GM19395 (cell line): ENCODE measurements around the gene PTPRC.

ENCODE experiments used
- ATAC-seq: cut with Tn5 transposase; IDR thresholded peaks from one replicate; pipeline ENCODE4 v1.9.1; 2021; ENCODE audit warnings: mild to moderate bottlenecking, moderate library complexity; ENCODE audit not compliant: unreplicated experiment

PTPRC gene

DNA sequence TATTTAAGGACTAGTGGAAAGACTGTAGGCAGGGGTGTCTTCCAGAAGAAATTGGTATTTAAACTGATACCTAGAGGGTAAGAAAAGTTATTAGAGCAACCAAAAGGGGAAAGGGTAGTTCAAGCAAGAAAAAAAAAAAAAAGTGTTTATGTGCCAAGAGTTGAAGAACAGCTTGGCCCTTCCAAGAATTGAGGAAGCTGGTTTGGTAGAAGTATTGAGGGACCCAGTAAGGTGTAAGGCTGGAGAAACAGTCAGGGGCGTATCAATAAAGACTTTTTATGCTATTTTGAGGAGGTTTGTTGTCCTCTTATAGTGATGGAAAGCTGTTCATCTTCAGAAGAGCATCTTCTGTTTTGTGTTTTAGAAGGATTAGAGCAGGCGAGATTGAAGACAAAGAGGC lies 108.3 kb downstream of the PTPRC start:
- no peak for ATAC-seq

DNA sequence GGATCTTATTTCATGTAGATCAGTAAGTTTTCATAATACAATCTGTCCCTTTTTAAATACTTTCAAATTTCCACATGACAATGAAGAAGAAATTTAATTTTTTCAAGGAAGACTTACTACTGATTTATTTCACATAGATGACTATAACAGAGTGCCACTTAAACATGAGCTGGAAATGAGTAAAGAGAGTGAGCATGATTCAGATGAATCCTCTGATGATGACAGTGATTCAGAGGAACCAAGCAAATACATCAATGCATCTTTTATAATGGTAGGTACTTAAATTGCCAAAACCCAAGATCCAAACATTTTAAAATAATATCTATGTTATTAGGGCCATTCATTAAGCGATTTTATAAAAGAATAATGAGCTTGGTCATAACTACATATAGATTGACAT lies 110.4 kb downstream of the PTPRC start:
- no peak for ATAC-seq

DNA sequence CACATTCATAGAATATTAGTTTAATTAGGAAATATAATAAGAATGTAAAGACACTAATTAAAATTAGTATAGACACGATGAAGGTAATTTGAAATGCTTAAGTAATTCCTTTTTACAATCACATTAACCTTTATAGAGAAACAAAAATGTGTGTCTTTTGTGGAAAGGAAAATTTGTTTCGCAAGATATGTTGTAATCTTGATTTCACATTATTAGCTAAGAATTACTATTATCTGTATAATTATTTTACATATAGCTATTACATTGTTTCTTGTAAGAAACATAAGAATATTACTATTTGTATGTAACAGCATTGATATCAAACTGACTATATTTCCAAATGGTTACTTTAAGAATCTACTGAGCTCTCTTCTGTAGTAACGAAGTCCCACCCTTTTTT lies 111.2 kb downstream of the PTPRC start:
- no peak for ATAC-seq

DNA sequence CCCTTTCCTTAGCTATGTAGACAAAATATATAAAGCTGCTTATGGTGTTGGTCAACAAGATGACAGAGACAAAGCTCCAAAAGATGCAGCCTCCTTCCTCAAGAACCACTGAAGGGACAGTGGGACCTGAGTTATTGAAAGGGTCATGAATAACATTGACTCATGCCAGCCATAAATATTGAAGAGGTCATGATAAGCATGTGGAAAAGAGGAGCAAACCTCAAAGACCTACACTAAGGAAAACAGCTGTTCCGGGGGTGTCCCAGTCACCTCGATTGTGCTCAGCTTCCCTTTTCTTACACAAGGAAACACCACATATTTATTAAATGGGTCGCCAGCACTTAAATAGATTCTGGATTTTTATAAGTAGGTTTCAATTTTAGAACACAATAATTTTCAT lies 112.9 kb downstream of the PTPRC start:
- no peak for ATAC-seq

DNA sequence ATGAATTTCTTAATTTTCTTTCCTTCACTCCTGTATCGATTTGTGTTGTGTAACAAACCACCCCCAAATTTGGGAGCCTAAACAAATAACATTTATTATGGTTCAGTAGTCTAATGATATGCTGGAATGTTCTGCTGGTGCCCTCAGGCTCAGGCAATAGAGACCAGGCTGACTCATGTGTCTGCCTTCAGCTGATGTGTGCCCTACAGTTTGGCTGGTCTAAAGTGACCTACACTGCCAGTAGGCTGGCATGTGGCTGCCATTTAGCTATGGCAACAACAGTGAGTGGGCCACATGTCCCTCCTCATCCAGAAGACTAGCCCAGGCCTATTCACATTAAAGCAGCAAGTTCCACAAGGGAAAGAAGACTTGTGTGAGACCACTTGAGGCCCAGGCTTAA lies 115.8 kb downstream of the PTPRC start:
- no peak for ATAC-seq

DNA sequence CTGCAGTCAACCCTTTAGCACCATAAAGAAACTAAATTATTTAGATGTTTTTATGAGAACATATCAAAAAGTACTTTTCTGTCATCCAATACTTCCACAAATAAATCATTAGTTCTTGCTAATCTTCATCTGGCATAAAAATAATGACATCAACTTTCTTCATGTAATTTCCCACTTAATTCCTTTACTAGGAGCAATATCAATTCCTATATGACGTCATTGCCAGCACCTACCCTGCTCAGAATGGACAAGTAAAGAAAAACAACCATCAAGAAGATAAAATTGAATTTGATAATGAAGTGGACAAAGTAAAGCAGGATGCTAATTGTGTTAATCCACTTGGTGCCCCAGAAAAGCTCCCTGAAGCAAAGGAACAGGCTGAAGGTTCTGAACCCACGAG lies 116.9 kb downstream of the PTPRC start:
- no peak for ATAC-seq

DNA sequence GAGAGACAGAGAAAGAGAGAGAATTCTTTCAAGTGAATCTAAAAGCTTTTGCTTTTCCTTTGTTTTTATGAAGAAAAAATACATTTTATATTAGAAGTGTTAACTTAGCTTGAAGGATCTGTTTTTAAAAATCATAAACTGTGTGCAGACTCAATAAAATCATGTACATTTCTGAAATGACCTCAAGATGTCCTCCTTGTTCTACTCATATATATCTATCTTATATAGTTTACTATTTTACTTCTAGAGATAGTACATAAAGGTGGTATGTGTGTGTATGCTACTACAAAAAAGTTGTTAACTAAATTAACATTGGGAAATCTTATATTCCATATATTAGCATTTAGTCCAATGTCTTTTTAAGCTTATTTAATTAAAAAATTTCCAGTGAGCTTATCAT lies 117.6 kb downstream of the PTPRC start:
- ATAC-seq = no peak

DNA sequence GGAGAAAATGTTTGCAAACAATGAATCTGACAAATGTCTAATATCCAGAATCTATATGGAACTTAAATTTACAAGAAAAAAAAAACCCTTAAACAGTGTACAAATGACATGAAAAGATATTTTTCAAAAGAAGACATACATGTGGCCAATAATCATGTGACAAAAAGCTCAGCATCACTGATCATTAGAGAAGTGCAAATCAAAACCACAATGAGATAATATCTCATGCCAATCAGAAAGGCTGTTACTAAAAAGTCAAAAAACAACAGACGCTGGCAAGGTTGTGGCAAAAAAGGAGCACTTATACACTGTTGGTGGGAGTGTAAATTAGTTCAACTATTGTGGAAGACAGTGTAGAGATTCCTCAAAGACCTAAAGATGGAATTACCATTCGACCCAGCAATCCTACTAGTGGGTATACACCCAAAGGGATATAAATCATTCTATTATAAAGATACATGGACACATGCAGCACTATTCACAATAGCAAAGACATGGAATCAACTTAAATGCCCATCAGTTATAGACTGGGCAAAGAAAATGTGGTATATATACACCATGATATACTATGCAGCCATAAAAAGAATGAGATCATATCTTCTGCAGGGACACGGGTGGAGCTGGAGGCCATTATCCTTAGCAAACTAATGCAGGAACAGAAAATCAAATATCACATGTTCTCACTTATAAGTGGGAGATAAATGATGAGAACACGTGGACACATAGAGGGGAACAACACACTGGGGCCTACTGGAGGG lies 123.2 kb downstream of the PTPRC start:
- ATAC-seq = no peak

DNA sequence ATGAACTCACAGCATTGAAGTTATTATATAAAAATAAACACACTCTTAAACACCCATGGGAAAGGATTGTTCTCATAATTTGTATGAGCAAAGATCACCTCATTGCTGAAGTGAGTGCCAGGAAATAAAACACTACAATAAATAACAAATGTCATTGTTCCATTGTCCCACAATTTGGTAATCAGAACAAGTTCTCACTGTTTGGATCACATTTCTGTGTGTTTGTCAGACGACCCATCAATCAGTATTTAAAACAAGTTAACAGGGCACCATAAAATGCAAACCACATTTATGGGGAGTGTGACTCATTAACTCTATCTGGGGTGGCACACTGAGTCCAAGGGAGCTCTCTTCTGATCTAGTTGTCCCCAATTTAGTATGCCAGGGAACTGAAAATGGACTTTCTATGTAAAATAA lies 124.5 kb downstream of the PTPRC start:
- ATAC-seq = no peak

DNA sequence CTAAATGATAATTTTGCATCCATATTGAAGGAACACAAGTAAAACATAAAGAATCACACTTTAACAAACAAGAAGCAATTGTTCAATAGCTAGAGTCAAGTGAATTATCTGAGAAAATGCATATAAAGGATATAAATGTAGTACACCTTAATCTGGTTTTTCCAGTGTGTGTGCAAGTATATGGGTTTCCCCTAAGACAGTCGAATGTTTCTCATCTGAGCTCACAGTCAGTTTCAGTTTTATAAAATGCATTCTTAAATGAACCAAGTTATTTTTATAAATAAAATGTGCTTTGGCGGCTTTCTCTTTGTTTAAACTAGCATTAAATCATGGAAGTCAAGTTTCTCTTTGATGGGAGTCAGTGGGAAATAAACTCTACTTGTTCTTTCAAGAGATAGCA lies 125.9 kb downstream of the PTPRC start:
- ATAC-seq = no peak

DNA sequence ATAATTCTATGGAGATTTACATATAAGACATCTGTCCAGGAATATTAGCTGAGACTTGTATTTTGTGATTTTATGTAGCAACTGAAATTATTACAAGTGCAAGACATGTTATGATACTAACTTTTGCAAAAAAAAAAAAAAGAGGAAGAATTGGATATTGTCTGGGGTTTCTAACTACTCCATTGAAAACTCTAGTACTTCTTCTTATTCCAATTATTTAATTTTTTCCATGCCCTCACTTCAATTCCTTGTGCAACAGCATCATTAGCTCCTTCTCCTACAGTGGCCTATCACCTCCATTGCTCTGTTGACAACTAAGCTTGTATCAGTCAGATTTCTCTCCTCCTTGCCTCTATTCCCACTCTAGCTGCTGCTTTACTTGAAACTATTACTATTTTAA lies 126.6 kb downstream of the PTPRC start:
- no peak for ATAC-seq

DNA sequence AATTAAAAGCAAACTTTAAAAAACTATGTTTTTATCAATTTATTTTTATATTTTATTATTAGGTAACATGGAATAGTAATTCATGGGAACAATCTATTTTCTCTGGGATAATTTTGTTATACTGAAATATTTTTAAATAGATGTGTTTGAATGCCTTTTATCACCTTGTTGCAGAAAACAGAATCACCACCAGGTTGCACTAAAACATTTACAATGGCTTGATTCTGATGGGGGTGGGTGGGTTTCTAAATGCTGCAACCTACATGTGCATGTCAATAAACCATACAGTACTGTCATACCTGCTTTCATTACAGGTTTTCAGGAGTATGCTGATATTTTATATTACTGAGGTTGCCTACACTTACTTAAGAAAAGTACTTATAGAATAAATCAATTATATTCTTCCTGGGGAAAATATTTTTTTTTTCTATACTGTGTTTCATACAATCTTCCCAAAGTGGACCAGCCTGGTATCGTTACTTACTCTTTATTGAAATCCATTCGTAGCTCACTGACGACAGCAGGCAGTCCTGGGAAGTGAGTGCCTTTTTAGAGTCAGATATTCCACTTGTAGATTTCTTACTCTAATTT lies 132.8 kb downstream of the PTPRC start:
- no peak for ATAC-seq

DNA sequence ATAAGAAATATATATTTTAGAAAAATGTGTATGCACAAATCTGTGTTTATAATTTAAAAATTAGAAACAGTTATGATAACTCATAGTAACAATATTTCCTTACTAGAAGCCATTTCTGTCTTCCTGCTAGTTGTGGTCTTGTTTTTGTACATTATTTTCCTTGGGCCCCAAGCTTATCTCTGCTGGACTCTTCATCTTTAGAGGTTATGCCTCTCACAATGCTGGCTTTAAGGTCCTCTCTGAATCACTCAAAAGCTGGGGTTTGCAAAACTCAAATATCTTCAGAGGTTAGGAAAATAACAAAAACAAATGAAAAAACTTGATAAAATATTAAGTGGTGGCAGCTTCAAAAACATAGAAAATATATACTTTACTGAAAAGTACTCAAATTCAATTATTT lies 133.8 kb downstream of the PTPRC start:
- no peak for ATAC-seq

DNA sequence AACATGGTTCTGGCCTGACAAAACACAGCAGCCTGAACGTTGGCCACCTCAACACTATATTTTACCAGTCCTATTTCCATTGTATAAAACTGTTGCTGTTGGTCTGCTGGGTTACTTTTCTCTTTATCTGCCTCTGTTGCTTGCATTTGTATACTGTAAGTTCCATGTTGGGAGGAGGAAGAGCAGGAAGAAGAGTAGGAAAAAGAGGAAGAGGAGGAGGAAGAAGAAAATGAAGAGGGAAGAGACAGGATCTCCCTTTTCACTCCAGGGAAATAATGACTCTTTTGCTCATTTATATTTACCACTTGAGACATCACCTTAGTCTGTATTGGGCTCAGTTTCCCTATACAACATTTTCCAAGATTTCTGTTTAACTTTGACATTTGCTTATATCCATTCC lies 134.2 kb downstream of the PTPRC start:
- no peak for ATAC-seq

DNA sequence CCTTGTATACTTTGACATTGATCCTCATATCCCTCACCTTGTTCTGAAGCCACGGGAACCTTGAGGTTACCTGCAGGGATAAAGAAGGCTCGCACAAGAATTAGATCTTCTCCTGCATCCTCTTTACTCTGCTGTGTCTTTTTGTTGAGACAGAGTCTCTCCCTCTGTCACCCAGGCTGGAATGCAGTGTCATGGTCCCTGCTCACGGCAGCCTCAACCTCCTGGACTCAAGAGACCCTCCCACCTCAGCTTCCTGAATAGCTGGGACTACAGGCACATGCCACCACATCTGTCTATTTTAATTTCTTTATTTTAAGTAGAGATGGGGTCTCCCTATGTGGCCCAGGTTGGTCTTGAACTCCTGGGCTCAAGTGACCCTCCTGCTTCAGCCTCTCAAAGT lies 134.7 kb downstream of the PTPRC start:
- ATAC-seq = no peak

DNA sequence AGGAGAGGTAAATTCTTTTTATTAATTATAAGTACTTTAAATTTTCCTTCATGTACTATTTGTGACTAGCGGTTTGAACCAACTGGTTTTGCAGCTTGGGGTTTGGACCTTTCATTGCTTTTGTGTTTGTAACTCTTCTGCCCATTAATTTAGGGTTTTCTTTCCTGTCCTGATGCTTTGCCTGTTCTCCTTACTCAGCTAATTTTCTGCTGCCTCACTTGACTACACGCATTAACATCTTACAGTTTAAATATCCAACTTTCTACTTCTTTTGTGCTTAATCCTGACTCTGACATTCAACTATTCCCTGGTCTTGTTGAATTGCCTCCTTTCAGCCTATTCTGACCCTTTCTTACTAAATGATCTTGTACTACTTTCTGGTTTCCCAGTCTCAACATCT lies 135.6 kb downstream of the PTPRC start:
- ATAC-seq = no peak

DNA sequence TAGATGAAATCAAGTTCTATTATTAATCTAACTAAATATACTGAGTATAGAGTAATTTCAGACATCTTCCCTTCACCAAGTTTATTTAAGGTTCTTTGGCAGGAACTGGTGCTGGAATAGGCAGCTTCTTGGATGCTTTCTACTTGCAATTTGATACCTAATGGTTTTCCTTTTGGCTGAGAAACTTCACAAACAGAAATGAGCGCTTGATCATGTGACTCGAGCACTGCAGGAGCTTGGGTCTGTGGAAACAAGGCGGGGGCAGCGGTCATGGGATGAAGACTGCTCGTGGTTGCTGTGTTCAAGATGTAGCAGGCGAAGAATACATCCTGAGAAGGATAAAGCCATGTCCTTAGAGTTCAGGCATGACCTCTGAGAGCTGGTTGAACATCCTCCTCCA lies 136.8 kb downstream of the PTPRC start:
- ATAC-seq = no peak

DNA sequence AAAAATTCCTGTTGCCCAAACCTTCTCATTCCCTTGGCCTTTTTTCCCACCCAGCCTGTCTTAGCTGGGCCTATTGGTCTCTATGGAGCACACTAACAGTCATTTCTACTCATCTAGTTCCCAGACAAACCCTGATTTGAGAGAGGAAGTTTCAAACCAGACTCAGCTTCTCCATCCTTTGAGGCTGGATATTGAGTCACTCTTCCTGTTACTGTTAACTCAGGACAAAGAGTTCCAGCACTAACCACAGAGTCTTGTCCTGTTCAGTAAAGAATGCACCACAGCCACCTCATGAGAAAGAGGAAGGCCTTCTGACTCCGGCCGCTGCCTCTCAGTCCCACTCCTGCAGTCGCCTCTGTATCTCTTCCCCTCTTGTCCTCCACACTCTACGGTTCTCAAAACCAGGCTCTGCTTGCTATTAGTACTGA lies 137.8 kb downstream of the PTPRC start:
- no peak for ATAC-seq

DNA sequence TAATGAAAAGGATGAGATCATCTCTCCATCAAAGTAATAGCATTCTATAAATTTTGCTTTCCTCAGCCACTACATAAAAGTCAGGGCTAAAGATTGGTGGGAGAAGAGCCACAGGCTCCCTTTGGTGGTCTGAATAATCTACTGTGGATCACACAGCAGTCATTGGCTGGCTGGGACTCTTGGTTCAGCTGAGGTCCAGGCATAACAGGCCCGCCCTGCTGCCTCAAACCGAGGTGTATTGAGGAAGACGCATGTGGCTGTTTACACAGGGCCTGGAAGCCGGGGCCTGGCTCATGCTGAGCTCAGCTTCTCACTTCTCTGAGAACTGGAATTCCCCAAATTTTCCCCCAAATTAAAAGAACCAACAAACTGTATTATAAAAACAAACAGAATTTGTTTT lies 139.2 kb downstream of the PTPRC start:
- no peak for ATAC-seq

DNA sequence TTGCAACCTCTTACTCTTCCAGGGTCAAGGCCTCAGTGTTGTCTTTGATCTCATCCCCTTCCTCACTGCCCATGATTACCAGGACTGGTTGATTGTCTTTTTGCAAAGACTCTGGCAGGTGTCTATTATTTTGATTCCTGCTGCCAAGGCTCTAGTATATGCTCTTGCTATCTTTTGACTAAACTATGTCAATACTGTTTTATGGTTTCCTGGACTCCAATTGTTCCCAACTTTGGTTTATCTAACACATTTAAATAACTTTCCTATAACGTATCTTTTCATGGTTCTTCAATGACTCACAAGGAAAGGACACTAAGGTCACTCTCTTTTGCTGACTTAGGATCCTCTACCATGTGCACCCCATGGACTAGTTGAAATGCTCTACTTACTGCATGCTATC lies 141.5 kb downstream of the PTPRC start:
- ATAC-seq = no peak

DNA sequence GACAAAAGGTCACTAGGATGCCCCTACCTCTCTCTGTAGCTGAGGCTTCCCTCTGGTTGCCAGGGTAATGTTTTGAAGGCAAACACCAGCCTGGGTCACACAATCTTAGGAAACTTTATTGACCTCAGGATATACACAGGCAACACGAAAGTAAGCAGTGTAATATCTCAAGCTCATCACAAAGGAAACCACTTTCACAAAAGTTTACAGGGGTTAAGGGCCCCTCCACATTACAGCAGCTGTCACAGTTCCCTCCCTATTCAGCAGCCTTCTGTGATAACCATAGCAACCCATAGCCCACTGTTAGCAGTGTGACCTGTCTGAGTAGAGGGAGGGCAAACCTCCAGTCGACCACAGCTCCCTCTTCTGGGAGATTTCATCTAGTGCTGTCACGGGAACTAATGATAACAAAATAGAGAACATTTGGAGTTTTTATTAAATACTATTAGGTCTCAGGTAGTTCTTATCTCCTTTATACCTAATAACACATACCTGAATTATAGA lies 149.8 kb downstream of the PTPRC start:
- peak; percentile 95 for ATAC-seq

DNA sequence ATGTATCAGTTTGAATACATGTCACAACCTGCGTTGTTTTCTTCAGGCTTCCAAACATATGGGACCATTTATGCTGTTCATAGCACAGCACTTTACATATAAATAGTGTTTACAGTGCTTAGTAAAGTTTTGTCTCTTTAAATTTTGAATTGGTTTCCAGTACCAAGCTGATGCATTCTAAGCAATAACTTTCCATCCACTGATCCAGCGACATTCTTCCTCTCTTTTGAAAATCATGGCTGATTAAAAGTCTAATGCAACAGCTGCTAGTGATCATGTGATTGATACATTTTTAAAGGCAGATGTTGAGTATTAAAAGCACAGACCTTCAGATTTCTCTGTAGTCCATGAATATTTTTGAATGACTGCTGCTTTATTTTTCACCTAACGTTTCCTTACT lies 154.9 kb downstream of the PTPRC start:
- no peak for ATAC-seq

DNA sequence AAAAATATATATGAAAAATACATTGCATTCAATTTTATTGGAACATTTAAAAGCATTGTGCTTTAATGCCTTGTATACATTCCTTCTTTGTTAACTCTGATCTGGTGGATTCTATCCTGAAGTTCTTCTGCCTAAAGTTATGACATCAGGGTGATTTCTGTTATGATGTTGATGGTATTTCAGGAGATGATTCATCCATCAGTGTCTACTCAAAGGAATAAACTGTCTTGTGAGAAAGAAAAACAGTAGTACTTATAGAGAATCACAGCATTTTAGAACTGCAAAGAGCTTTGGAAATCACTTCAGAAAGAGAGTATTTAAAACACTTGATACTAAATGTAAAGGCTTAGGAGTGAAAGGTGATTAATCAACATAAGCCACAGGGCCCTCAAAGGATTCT lies 155.7 kb downstream of the PTPRC start:
- ATAC-seq = no peak
